Liver (tissue), 3 donors: ENCODE measurements around the gene HS3ST4.

Source experiments
- CTCF ChIP-seq: fragments of 150-350 bp; IDR thresholded peaks from 2 replicates; pipeline ENCODE4 v1.5.1; 2017; ENCODE audit warnings: improper control_type of control experiment, low read depth, low read length; ENCODE audit not compliant: missing input control
- MAX ChIP-seq: IDR thresholded peaks from 2 replicates; pipeline ENCODE4 v1.6.1; 2016; ENCODE audit warnings: antibody characterized with exemption
- RAD21 ChIP-seq, 2 donors: IDR thresholded peaks; 2 replicates each; pipeline ENCODE4 v1.6.1; 2016; ENCODE audit warnings: antibody characterized with exemption in 2 of 2, mild to moderate bottlenecking in 2 of 2
- YY1 ChIP-seq: IDR thresholded peaks from 2 replicates; pipeline ENCODE4 v1.6.1; 2016; ENCODE audit warnings: antibody characterized with exemption, mild to moderate bottlenecking
- TF ChIP-seq, protein P1 (sequence below): IDR thresholded peaks from 2 replicates; pipeline ENCODE4 v1.6.1; 2016; ENCODE audit warnings: antibody characterized with exemption, mild to moderate bottlenecking
- TF ChIP-seq, protein P2 (sequence below): IDR thresholded peaks from 2 replicates; pipeline ENCODE4 v1.6.1; 2016; ENCODE audit warnings: antibody characterized with exemption
- donor health status: healthy.
- donor health status: healthy.

- no peak for TF ChIP-seq CTCF
- TF ChIP-seq YY1, result no peak
- TF ChIP-seq, protein P1, sequence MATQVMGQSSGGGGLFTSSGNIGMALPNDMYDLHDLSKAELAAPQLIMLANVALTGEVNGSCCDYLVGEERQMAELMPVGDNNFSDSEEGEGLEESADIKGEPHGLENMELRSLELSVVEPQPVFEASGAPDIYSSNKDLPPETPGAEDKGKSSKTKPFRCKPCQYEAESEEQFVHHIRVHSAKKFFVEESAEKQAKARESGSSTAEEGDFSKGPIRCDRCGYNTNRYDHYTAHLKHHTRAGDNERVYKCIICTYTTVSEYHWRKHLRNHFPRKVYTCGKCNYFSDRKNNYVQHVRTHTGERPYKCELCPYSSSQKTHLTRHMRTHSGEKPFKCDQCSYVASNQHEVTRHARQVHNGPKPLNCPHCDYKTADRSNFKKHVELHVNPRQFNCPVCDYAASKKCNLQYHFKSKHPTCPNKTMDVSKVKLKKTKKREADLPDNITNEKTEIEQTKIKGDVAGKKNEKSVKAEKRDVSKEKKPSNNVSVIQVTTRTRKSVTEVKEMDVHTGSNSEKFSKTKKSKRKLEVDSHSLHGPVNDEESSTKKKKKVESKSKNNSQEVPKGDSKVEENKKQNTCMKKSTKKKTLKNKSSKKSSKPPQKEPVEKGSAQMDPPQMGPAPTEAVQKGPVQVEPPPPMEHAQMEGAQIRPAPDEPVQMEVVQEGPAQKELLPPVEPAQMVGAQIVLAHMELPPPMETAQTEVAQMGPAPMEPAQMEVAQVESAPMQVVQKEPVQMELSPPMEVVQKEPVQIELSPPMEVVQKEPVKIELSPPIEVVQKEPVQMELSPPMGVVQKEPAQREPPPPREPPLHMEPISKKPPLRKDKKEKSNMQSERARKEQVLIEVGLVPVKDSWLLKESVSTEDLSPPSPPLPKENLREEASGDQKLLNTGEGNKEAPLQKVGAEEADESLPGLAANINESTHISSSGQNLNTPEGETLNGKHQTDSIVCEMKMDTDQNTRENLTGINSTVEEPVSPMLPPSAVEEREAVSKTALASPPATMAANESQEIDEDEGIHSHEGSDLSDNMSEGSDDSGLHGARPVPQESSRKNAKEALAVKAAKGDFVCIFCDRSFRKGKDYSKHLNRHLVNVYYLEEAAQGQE, result no peak
- TF ChIP-seq RAD21 (IDR thresholded peaks at IDR 0.05), result no peak
- TF ChIP-seq, protein P2, sequence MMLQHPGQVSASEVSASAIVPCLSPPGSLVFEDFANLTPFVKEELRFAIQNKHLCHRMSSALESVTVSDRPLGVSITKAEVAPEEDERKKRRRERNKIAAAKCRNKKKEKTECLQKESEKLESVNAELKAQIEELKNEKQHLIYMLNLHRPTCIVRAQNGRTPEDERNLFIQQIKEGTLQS, result no peak
- TF ChIP-seq MAX, result no peak
These were observed 261.2 kb downstream of the HS3ST4 start for GRCh38 chr16:25952983-25953382.
